Left ventricle myocardium inferior (tissue), 1 donor: ENCODE data around the gene ATP6V0E1. TPM values are rescaled to one million over a fixed set of nuclear protein-coding genes. Genes with fewer than 3 reads are reported as not detected.
A peak's percentile ranks its signal among the peaks of the same experiment; 100 is the strongest.

ENCODE experiments used
- DNase-seq: peaks from one replicate; pipeline ENCODE4 v3.0.0-alpha.2; 2020
- H3K27ac ChIP-seq: fragments of 200-600 bp; replicated peaks from 2 replicates; pipeline ENCODE4 v1.8.0; 2021
- H3K27me3 ChIP-seq: fragments of 200-600 bp; 2 replicates; pipeline ENCODE4 v1.8.0; 2021; ENCODE audit warnings: low read depth
- H3K36me3 ChIP-seq: fragments of 200-600 bp; 2 replicates; pipeline ENCODE4 v1.8.0; 2021
- H3K4me1 ChIP-seq: fragments of 200-600 bp; 2 replicates; pipeline ENCODE4 v1.8.0; 2021
- H3K4me3 ChIP-seq: fragments of 200-600 bp; 2 replicates; pipeline ENCODE4 v1.8.0; 2021; ENCODE audit warnings: mild to moderate bottlenecking, moderate library complexity
- H3K9me3 ChIP-seq: fragments of 200-600 bp; replicated peaks from 2 replicates; pipeline ENCODE4 v1.8.0; 2021
- intact Hi-C: fragments of 100-400 bp; cut with micrococcal nuclease; formaldehyde crosslinking; loops from one replicate; pipeline ENCODE4 v1.11.0; 2022
- total RNA-seq: library from RNA; stranded (reverse); fragmentation: NEBNext Ultra II Directional; extraction: Animal tissue kit (Norgen Biotek cat#: 25700); gene quantifications from one replicate; pipeline ENCODE4 v1.2.1, GENCODE V29; 2021
- TF ChIP-seq, protein P1 (sequence below): fragments of 200-600 bp; IDR thresholded peaks from 2 replicates; pipeline ENCODE4 v1.8.0; 2021; ENCODE audit warnings: antibody characterized with exemption, mild to moderate bottlenecking, borderline replicate concordance
- donor health status: DM: no; HTN: yes; CAD: no; lungs with severe emphysema.

The ATP6V0E1 gene
- total RNA-seq, 1 donor from 2014 or later: 208 TPM

DNA sequence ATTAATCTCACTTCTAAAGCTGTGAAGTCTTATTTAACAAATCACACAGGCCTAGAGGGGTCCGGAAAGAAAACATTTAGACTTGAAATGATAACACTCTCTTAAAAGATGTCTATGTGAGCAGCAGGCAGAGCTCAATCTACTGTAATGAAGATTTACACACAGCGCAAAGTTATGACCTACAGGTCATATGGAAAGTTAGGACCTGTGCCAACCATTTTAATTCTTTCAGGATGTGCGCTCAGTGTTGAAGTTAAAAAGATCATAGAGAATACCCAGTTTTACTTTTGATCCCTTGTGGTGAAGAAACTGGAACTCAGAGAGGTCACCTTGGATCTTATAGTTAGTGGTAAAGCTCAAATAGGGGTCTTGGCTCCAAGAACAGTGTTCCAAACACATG lies 69.5 kb downstream of the ATP6V0E1 start:
- no peak for DNase-seq
- TF ChIP-seq, protein P1, sequence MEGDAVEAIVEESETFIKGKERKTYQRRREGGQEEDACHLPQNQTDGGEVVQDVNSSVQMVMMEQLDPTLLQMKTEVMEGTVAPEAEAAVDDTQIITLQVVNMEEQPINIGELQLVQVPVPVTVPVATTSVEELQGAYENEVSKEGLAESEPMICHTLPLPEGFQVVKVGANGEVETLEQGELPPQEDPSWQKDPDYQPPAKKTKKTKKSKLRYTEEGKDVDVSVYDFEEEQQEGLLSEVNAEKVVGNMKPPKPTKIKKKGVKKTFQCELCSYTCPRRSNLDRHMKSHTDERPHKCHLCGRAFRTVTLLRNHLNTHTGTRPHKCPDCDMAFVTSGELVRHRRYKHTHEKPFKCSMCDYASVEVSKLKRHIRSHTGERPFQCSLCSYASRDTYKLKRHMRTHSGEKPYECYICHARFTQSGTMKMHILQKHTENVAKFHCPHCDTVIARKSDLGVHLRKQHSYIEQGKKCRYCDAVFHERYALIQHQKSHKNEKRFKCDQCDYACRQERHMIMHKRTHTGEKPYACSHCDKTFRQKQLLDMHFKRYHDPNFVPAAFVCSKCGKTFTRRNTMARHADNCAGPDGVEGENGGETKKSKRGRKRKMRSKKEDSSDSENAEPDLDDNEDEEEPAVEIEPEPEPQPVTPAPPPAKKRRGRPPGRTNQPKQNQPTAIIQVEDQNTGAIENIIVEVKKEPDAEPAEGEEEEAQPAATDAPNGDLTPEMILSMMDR: no peak
- Histone ChIP-seq H3K27me3 (no peaks in the 10 kb centered on the region), H3K4me1 (peaks cover 26% of the 10 kb centered on the region), H3K36me3 (no peaks in the 10 kb centered on the region), H3K4me3 (no peak overlapping the region), H3K9me3 (no peaks in the 10 kb centered on the region), H3K27ac (no peak overlapping the region)
- intact Hi-C loops: no loop called here

DNA sequence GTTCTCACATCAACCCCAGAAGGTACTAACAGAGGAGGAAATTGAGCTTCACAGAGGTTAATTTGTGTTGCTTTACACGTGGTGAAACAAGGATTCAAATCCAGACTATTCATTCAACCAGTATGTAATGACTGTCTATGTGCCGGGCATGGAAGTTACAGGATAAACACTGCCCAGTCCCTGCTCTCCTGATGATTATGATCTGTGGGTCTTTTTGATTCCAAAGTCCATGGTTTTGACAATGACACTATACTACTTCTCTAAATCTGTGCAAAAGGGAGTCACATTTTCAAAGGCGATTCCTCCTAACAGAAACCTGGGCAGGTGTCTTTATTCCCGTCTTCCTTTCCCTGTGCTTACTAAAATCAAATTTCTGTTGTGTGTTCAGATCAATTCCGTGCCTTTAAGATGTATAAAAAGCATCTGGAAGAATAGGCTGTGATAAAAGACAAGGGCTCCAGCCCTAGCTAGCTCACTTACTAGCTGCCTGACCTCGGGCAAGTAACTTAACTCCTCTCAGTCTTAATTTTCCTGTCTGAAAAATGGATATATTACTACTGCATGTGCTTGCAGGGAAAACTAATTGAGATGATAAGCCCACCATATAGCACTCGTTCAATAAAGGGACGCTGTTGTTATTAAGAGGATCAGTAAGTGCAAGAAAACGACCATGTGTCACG lies 71.6 kb downstream of the ATP6V0E1 start:
- peak overlapping the region; percentile 96 for H3K27ac ChIP-seq

DNA sequence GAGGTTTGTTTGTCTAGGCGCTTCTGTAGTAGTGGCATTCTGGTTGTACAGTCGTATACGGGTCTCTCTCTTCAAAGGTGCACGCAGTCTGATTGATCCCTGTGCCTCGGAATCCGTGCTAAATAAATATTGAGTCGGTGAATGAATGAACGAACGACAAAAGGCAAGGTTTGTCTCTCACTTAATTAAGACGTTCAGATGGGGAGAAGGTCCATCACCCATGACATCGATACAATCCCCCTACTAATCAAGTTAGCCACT lies 72.1 kb downstream of the ATP6V0E1 start:
- peak overlapping the region; percentile 96 for H3K27ac ChIP-seq
- peaks cover 50% of the 10 kb centered on the region for H3K4me1 ChIP-seq
- H3K27me3 ChIP-seq: no peaks in the 10 kb centered on the region
- no peak for DNase-seq
- H3K36me3 ChIP-seq: no peaks in the 10 kb centered on the region
- intact Hi-C loops: no loop called here
- H3K4me3 ChIP-seq: peak overlapping the region; percentile 98
- TF ChIP-seq, protein P1: no peak
- H3K9me3 ChIP-seq: no peaks in the 10 kb centered on the region

More for the DNA sequence above, 71.6 kb downstream of the ATP6V0E1 start:
- H3K4me1 ChIP-seq: peaks cover 45% of the 10 kb centered on the region
- intact Hi-C loops: no loop called here
- no peak for DNase-seq
- H3K4me3 ChIP-seq: peak overlapping the region; percentile 98
- TF ChIP-seq, protein P1: no peak
- no peaks in the 10 kb centered on the region for H3K36me3 ChIP-seq
- H3K27me3 ChIP-seq: no peaks in the 10 kb centered on the region
- H3K9me3 ChIP-seq: no peaks in the 10 kb centered on the region

DNA sequence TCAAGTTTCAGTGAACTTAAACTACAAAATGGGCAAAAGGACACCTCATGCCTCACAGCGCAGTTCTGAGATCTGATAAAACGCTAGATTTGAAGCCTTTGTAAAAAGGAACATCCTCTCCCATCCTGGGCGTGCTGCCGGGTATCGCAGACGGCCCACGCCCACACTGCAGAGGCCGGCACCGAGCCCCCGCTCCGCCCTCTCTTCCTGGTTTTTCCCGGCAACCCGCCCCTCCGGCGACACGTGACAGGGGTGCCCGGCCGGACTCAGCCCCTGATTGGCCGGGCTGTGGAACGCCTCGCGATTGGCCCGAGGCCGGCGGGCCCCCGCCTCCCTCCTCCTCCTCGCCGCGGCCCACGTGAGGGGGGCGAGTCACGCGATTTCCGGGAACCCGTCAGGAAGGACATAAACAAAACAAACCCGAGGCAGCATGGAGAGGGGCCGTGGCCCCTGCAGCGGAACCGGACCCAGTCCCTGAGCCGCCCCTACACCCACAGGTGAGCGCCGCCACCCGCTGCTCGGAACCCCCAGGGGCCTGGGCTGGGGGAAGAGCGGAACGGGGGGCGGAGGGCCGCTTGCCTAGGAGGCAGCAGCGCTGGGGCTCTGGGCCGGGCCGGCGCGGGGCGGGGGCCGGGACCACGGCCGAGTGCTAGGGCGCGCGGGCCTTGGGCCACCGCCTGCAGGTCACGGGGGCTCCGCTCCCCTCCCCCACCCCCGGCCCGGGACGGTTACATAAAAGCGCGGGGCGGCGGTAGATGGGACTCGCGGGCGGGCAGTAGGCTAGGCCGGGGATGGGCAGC lies 72.6 kb downstream of the ATP6V0E1 start, which contains the start of gene CREBRF:
TSS of gene CREBRF (plus strand) at position 370 of the 800 bp plus-strand sequence. CDS start 24,424 bp downstream, outside the sequence.
- Histone ChIP-seq H3K36me3 (no peaks in the 10 kb centered on the region), H3K4me3 (peak within 1 kb of the TSS; percentile 98), H3K27me3 (no peaks in the 10 kb centered on the region), H3K4me1 (peaks cover 55% of the 10 kb centered on the region), H3K9me3 (no peaks in the 10 kb centered on the region), H3K27ac (peak within 1 kb of the TSS; percentile 96)
- intact Hi-C loops: no loop called here
- TF ChIP-seq, protein P1: no peak
- DNase-seq: peak; percentile 99

DNA sequence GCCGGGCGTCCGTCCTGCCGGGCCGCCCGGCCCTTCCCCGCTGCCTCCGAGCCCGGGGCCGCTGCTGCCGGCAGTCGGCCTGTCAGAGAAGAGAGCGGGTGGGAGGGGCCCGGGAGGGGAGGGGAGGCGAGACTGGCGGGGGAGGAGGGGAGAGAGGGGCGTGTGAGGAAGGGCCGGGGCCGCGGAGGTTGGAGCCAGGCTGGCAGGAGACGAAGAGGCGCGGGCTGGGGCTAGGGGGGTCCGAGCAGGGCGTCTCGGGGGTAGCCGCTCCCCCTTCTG lies 73.2 kb downstream of the ATP6V0E1 start:
- DNase-seq: peak; percentile 84
- H3K27ac ChIP-seq: peak overlapping the region; percentile 96
- no peaks in the 10 kb centered on the region for H3K36me3 ChIP-seq
- H3K4me3 ChIP-seq: peak overlapping the region; percentile 98
- no peaks in the 10 kb centered on the region for H3K27me3 ChIP-seq
- TF ChIP-seq, protein P1: no peak
- H3K4me1 ChIP-seq: peaks cover 61% of the 10 kb centered on the region
- H3K9me3 ChIP-seq: no peaks in the 10 kb centered on the region
- intact Hi-C loops: no loop called here
